CD4-positive, alpha-beta T cell (primary cell): ENCODE data around the gene UBXN4. TPM values are rescaled to one million over a fixed set of nuclear protein-coding genes. Genes with fewer than 3 reads are reported as not detected.

ENCODE experiments used
- ATAC-seq: fragments of 200-7000 bp; cut with Tn5 transposase; one replicate; pipeline ENCODE4 v1.10.0; 2022; ENCODE audit warnings: mild to moderate bottlenecking; ENCODE audit not compliant: poor library complexity
- CTCF ChIA-PET: fragments of 350-600 bp; sonication (Branson Sonifier 250); formaldehyde crosslinking; loops from one replicate; lab custom pipeline; 2021; ENCODE audit warnings: antibody characterized with exemption, inconsistent platforms; lab: Charles Lee
- POLR2A ChIA-PET: fragments of 350-600 bp; sonication (Branson Sonifier 250); formaldehyde crosslinking; loops from one replicate; lab custom pipeline; 2021; ENCODE audit warnings: antibody characterized with exemption, inconsistent platforms; lab: Charles Lee
- DNase-seq, 14 experiments: peaks; one replicate each; pipeline ENCODE4 v3.0.0-alpha.2; 2013 to 2020; ENCODE audit warnings: mixed read lengths in 2 of 14
- H3K27ac ChIP-seq, 2 donors: one replicate each; pipeline versions ENCODE4 v1.5.1 to v1.7.0; 2013; ENCODE audit warnings: low read length in 2 of 2, low read depth in 1 of 2, mild to moderate bottlenecking in 1 of 2
- H3K27me3 ChIP-seq, 2 experiments: 1 replicate in 1 of 2; 2 replicates in 1 of 2; pipeline versions ENCODE4 v1.6.1 to v1.7.0; 2013; ENCODE audit warnings: low read length in 2 of 2, control low read depth in 1 of 2, mild to moderate bottlenecking in 1 of 2, moderate library complexity in 1 of 2; ENCODE audit not compliant: insufficient read depth in 2 of 2, control insufficient read depth in 1 of 2
- H3K36me3 ChIP-seq: one replicate; pipeline ENCODE4 v1.6.1; 2013; ENCODE audit warnings: low read length, control low read depth; ENCODE audit not compliant: insufficient read depth
- H3K4me1 ChIP-seq: one replicate; pipeline ENCODE4 v1.6.1; 2013; ENCODE audit warnings: low read length, control low read depth; ENCODE audit not compliant: insufficient read depth
- H3K4me3 ChIP-seq: one replicate; pipeline ENCODE4 v1.5.1; 2013; ENCODE audit warnings: mild to moderate bottlenecking, low read length, moderate library complexity
- H3K9me3 ChIP-seq, 2 experiments: 1 replicate in 1 of 2; 2 replicates in 1 of 2; pipeline versions ENCODE4 v1.6.1 to v1.7.0; 2013; ENCODE audit warnings: low read length in 2 of 2, mild to moderate bottlenecking in 2 of 2, control low read depth in 1 of 2, moderate library complexity in 1 of 2; ENCODE audit not compliant: control insufficient read depth in 1 of 2, insufficient read depth in 1 of 2
- H3K27ac Mint-ChIP-seq: one replicate; pipeline ENCODE4 v1.8.0; 2020; ENCODE audit warnings: mixed read lengths
- H3K27me3 Mint-ChIP-seq: one replicate; pipeline ENCODE4 v1.8.0; 2021; ENCODE audit warnings: mixed read lengths
- H3K36me3 Mint-ChIP-seq: one replicate; pipeline ENCODE4 v1.8.0; 2021; ENCODE audit warnings: low read depth, mixed read lengths
- H3K4me1 Mint-ChIP-seq: one replicate; pipeline ENCODE4 v1.8.0; 2021; ENCODE audit warnings: low read depth, mixed read lengths
- H3K4me3 Mint-ChIP-seq: one replicate; pipeline ENCODE4 v1.8.0; 2020; ENCODE audit warnings: mild to moderate bottlenecking, mixed read lengths
- H3K9me3 Mint-ChIP-seq: one replicate; pipeline ENCODE4 v1.8.0; 2020; ENCODE audit warnings: mixed read lengths
- CTCF ChIP-seq: fragments of 200-600 bp; IDR thresholded peaks from one replicate; pipeline ENCODE4 v1.8.0; 2022; ENCODE audit warnings: antibody characterized with exemption, mild to moderate bottlenecking
- intact Hi-C, 2 experiments: fragments of 100-400 bp; cut with DNase I in 1 of 2; cut with micrococcal nuclease in 1 of 2; formaldehyde crosslinking; loops; one replicate each; pipeline versions ENCODE4 v1.15.1 to v1.9.0; 2023 to 2025; cut with DNase I, micrococcal nuclease
- total RNA-seq, 174 experiments: library from RNA in 2 of 174; stranded (reverse) in 2 of 174; gene quantifications; one replicate each; pipeline ENCODE4 v1.2.3 and lab custom pipeline; 2021 to 2026

The UBXN4 gene
- total RNA-seq, 2 experiments from 2014 or later: 143 to 150 TPM

GRCh38 chr2:135773917-135774316 is 32.3 kb downstream of the UBXN4 start:
- ChIA-PET CTCF (interaction anchor here (1.1 kb wide), 1 partner anchor 47 kb away, joined by 3 read pairs; no protein-coding TSS in a partner anchor), POLR2A (interaction anchor here (0.6 kb wide), 1 partner anchor 823 kb away, joined by 3 read pairs; no protein-coding TSS in a partner anchor)
- DNase-seq: no peak
- Mint-ChIP-seq H3K9me3 (no peaks in the 10 kb centered on the region), H3K36me3 (peaks cover 98% of the 10 kb centered on the region), H3K4me3 (no peak overlapping the region), H3K27ac (no peak overlapping the region), H3K4me1 (no peaks in the 10 kb centered on the region), H3K27me3 (no peaks in the 10 kb centered on the region)
- H3K4me3 ChIP-seq: no peak overlapping the region
- H3K9me3 ChIP-seq: no peaks in the 10 kb centered on the region
- no peak for TF ChIP-seq CTCF
- no peak for ATAC-seq
- H3K27ac ChIP-seq: no peak overlapping the region
- peaks cover 89% of the 10 kb centered on the region for H3K36me3 ChIP-seq
- intact Hi-C loops: no loop called here
- H3K27me3 ChIP-seq: no peaks in the 10 kb centered on the region
- H3K4me1 ChIP-seq: no peaks in the 10 kb centered on the region

- Mint-ChIP-seq H3K36me3 (peaks cover 95% of the 10 kb centered on the region), H3K27ac (no peak overlapping the region), H3K9me3 (no peaks in the 10 kb centered on the region), H3K27me3 (no peaks in the 10 kb centered on the region), H3K4me3 (no peak overlapping the region), H3K4me1 (no peaks in the 10 kb centered on the region)
- Histone ChIP-seq H3K36me3 (peaks cover 87% of the 10 kb centered on the region), H3K27ac (no peak overlapping the region), H3K4me1 (no peaks in the 10 kb centered on the region), H3K9me3 (no peaks in the 10 kb centered on the region), H3K27me3 (no peaks in the 10 kb centered on the region), H3K4me3 (no peak overlapping the region)
- ChIA-PET POLR2A (no interaction called here), CTCF (no interaction called here)
- no peak for TF ChIP-seq CTCF
- intact Hi-C loops: no loop called here
- ATAC-seq (no peak), DNase-seq (no peak)
These were observed 33.8 kb downstream of the UBXN4 start for GRCh38 chr2:135775420-135775819.

GRCh38 chr2:135776367-135776766 is 34.7 kb downstream of the UBXN4 start:
- Histone ChIP-seq H3K27ac (no peak overlapping the region), H3K27me3 (no peaks in the 10 kb centered on the region), H3K9me3 (no peaks in the 10 kb centered on the region), H3K4me3 (no peak overlapping the region), H3K36me3 (peaks cover 87% of the 10 kb centered on the region), H3K4me1 (no peaks in the 10 kb centered on the region)
- Mint-ChIP-seq H3K36me3 (peaks cover 95% of the 10 kb centered on the region), H3K9me3 (no peaks in the 10 kb centered on the region), H3K4me1 (no peaks in the 10 kb centered on the region), H3K27me3 (no peaks in the 10 kb centered on the region), H3K4me3 (no peak overlapping the region), H3K27ac (peak overlapping the region; percentile 24)
- CTCF ChIA-PET: no interaction called here
- DNase-seq (no peak), ATAC-seq (no peak)
- TF ChIP-seq CTCF: no peak
- POLR2A ChIA-PET: no interaction called here
- intact Hi-C loops: no loop called here
